LNCaP clone FGC (cell line): Measurements from ENCODE around the gene DHDH.

Experiments
- DNase-seq: peaks from one replicate; pipeline ENCODE4 v3.0.0-alpha.2; 2011; ENCODE audit warnings: low read depth
- H3K4me3 ChIP-seq: 2 replicates; pipeline ENCODE4 v1.5.1; 2011; ENCODE audit warnings: mild to moderate bottlenecking, low read depth, low read length, control low read depth
- TF ChIP-seq, protein P1 (sequence below): IDR thresholded peaks from 2 replicates; pipeline ENCODE4 v1.5.1; 2012; ENCODE audit warnings: mild to moderate bottlenecking; ENCODE audit not compliant: control insufficient read depth, insufficient read depth; ENCODE audit errors: extremely low read depth

DHDH gene

DNA sequence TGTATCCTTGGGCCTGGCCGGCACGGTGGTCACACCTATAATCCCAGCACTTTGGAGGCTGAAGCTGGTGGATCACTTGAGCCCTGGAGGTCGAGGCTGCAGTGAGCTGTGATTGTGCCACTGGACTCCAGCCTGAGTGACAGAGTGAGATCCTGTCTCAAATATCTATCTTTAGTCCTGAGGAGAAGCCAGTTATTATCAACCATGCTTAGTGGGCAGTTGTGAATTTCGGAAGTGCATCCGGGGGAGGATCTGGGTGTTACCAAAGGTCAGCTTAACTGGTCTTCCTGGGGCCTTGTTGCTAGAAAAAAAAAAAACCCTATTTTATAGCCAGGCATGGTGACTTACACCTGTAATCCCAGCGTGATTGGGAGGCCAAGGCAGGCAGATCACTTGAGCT lies 9.6 kb downstream of the DHDH start:
- TF ChIP-seq, protein P1, sequence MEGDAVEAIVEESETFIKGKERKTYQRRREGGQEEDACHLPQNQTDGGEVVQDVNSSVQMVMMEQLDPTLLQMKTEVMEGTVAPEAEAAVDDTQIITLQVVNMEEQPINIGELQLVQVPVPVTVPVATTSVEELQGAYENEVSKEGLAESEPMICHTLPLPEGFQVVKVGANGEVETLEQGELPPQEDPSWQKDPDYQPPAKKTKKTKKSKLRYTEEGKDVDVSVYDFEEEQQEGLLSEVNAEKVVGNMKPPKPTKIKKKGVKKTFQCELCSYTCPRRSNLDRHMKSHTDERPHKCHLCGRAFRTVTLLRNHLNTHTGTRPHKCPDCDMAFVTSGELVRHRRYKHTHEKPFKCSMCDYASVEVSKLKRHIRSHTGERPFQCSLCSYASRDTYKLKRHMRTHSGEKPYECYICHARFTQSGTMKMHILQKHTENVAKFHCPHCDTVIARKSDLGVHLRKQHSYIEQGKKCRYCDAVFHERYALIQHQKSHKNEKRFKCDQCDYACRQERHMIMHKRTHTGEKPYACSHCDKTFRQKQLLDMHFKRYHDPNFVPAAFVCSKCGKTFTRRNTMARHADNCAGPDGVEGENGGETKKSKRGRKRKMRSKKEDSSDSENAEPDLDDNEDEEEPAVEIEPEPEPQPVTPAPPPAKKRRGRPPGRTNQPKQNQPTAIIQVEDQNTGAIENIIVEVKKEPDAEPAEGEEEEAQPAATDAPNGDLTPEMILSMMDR, result no peak
- no peak for DNase-seq
- H3K4me3 ChIP-seq, result no peak overlapping the region

DNA sequence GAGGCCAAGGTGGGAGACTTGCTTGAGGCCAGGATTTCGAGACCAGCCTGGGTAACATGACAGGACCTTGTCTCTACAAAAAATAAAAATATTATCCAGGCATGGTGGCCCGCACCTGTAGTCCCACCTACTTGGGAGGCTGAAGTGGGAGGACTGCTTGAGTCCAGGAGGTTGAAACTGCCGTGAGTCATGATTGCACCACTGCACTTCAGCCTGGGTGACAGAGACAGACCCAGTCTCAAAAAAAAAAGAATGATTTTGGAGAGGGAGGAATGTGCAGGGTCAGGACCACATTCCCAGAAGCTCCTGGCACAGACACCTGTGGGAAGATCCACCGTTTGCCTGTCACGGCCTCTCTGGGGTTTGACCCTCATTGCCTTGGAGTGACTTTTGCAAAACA lies 11.9 kb downstream of the DHDH start:
- no peak overlapping the region for H3K4me3 ChIP-seq
- TF ChIP-seq, protein P1, result no peak
- DNase-seq, result no peak

DNA sequence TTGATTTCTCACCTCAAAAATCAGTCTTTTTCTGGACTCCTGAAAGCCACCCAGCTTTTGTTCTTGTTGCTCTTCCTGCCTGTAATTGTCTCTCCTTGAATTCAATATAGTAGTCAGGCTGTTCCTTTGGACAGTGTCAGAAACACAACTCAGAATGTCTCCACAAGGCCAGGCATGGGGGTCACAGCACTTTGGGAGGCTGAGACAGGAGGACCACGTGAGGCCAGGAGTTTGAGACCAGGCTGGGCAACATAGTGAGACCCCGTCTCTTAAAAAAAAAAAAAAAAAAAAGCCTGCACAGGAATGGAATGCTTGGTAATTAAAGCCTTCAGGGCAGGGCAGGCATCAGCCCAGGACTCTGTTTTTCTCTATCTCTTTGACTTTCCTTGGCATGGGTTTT lies 12.3 kb downstream of the DHDH start:
- DNase-seq, result no peak
- TF ChIP-seq, protein P1, result no peak
- H3K4me3 ChIP-seq, result no peak overlapping the region

DNA sequence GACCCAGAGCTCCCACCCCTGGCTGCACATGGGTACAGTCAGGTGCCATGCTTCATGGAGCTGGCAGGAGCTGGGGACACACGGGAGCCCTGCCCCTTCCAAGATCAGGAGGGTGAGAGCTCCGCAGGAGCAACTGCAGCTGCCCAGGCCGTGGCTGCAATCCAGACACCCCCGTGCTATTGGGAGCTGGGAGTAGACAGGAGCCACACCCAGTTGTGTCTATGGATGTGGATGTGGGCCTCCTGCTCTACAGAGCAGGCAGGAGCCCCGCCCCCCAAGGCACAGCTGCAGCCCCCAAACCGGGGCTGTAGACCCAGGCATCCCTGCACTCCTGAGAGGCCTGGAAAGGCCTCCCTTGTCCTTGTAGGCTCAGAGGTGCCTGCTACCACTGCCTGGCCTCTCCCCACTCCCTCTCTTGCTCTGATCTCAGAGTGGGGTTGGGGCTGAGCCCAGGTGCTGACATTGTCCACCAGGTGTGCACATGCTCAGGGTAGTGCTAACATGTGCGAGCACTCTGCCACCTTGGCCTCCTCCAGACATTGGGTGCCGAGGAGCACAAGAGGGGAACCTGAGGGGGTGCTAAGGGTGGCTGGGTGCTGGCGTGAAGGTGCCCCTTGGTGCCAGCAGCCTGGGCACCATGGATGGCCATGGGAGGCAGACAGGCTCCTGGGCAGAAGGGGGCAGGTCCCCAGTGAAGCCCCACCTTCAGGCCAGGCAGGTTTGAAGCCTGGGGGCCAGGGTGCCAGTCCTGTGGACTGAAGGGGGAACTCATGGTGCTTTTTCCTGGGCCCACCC lies 13.2 kb downstream of the DHDH start:
- TF ChIP-seq, protein P1, result no peak
- no peak overlapping the region for H3K4me3 ChIP-seq
- no peak for DNase-seq

DNA sequence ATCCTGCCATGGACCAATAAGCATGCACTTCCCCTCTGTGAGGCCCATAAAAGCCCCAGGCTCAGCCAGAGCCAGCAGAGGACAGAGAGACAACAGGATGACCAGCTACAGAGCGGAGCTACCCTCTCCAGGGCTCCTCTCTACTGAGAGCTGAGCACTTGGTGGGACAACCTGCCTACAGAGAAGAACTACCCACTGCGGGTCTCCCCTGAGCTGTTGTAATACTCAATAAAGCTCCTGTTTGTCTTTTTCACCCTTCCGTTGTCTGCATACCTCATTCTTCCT lies 13.7 kb downstream of the DHDH start:
- no peak for DNase-seq
- no peak overlapping the region for H3K4me3 ChIP-seq
- TF ChIP-seq, protein P1, result no peak

DNA sequence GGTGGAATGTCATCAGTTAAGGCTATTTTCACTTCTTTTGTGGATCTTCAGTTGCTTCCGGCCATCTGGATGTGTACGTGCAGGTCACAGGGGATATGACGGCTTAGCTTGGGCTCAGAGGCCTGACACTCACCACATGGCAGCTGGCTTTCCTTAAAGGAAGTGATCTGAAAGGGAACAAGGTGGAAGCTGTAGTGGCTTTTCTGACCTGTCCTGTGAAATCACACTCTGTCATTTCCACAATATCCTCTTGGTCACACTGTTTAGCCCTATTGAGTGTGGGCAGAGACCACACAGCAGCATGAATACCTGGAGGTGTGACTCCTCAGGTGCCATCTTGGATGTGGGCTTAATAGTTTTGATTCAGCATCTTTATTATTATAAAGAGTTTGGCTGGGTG lies 16.7 kb downstream of the DHDH start:
- no peak for DNase-seq
- H3K4me3 ChIP-seq, result no peak overlapping the region
- TF ChIP-seq, protein P1, result no peak

DNA sequence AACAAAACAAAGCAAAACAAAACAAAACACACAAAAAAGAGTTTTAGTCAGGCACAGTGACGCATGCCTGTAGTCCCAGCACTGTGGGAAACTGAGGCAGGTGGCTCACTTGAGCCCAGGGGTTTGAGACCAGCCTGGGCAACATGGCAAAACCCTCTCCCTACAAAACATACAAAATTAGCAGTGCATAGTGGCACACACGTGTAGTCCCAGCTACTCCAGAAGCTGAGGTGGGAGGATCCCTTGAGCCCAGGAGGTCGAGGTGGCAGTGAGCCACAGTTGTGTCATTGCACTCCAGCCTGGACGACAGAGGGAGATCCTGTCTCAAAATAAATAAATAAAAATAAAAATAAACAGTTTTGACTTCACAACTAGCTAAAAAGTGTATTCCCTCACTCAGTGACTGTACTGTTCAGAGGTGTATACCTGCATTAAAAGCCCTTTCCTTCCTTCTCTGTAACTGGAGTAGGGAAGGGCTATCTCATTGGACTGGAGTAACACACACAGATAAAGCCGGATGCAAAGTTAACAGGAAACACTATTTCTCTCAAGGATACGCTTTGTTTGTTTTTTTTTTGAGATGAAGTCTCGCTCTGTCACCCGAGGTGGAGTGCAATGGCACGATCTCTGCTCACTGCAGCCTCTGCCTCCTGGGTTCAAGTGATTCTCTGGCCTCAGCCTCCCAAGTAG lies 17.5 kb downstream of the DHDH start:
- no peak for DNase-seq
- H3K4me3 ChIP-seq, result no peak overlapping the region
- TF ChIP-seq, protein P1, result no peak
